HL-60 (cell line): ENCODE measurements around the gene LRRC75B.

Source experiments
- CTCF ChIP-seq: IDR thresholded peaks from one replicate; pipeline ENCODE4 v1.5.1; 2011; ENCODE audit warnings: low read length, control low read depth, inconsistent platforms; ENCODE audit not compliant: insufficient read depth
- GABPA ChIP-seq: IDR thresholded peaks from 2 replicates; pipeline ENCODE4 v1.6.1; 2012; ENCODE audit warnings: low read depth
- POLR2AphosphoS5 ChIP-seq: IDR thresholded peaks from 2 replicates; pipeline ENCODE4 v1.6.1; 2012; ENCODE audit warnings: low read depth
- REST ChIP-seq: IDR thresholded peaks from 2 replicates; pipeline ENCODE4 v1.6.1; 2012; ENCODE audit warnings: low read depth; ENCODE audit not compliant: insufficient replicate concordance
- SPI1 ChIP-seq: IDR thresholded peaks from 2 replicates; pipeline ENCODE4 v1.6.1; 2012; ENCODE audit warnings: low read depth, mild to moderate bottlenecking, borderline replicate concordance

GRCh38 chr22:24576778-24577177 lies 16.1 kb downstream of the LRRC75B start:
- TF ChIP-seq CTCF (no peak), GABPA (no peak), REST (no peak), POLR2AphosphoS5 (no peak), SPI1 (no peak)
